GM18520 (cell line): Measurements from ENCODE around the gene GALC.

Experiments used
- ATAC-seq: cut with Tn5 transposase; IDR thresholded peaks from one replicate; pipeline ENCODE4 v1.9.1; 2021; ENCODE audit not compliant: unreplicated experiment

The GALC gene

GRCh38 chr14:88007608-88008007, 14.6 kb upstream of the GALC start:
- no peak for ATAC-seq

GRCh38 chr14:88005978-88006851, 13.2 kb upstream of the GALC start:
- peak; percentile 94 for ATAC-seq

DNA sequence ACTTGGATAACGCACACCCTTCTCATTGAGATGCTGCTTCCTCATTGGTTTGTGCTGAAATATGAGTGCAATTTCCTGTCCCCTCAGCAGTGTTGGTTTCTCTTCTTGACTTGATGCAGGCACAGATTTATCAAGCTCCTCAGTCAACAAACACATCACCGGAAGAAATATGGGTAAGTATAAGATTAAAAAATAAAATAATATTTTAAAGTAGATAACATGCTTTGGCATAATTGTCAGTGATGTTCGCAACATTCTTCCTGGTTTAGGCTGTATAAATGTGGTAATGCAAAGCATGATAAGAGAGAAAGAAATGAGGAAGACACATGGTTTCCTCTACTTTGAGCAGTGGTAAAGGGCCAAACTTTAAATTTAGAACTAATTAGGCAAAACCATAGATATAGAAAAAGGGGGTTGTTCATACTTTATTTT, 12.1 kb upstream of the GALC start, which contains the start of gene GPR65:
GPR65 (plus strand) TSS at position 86 of the 432 bp plus-strand sequence. CDS start 5,713 bp downstream, outside the sequence.
- ATAC-seq: peak; percentile 63

GRCh38 chr14:88004506-88005036, 11.6 kb upstream of the GALC start:
- ATAC-seq: no peak

DNA sequence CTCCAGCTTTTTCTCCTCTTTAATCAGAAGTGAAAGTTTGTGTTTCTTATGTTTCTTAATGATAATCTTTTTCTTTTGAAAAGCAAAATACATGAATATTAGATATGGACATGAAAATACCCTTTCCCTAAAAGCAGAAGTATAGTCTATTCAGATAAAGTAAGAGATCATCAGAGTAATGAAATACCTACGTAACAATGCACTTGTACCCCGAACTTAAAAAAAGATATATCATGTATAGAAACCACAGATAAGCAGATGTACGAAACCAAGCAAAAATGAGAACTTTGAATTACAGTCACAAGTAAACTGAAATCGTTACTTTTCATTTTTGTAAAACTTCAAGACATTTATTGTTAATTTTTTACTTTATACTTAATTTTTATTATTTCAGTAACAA, 10.4 kb upstream of the GALC start:
- ATAC-seq: no peak

GRCh38 chr14:88002421-88003075, 9.6 kb upstream of the GALC start:
- ATAC-seq: no peak

DNA sequence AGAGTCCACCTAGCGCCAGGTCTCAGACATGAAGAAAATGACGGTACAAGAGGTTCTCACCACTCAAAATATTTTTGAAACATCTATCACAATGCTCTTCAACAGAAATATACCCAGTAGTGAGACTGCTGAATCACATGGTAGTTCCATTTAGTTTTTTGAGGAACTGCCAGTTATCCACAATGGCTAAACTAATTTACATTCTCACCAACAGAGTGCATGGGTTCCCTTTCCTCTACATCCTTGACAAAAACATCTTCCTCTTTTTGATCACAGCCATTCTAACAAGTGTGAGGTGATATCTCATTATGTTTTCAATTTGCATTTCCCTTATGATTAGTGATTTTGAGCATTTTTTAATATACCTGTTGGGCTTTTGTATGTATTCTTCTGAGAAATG, 6.3 kb upstream of the GALC start:
- ATAC-seq: no peak

GRCh38 chr14:87998482-87998881, 5.5 kb upstream of the GALC start:
- no peak for ATAC-seq

DNA sequence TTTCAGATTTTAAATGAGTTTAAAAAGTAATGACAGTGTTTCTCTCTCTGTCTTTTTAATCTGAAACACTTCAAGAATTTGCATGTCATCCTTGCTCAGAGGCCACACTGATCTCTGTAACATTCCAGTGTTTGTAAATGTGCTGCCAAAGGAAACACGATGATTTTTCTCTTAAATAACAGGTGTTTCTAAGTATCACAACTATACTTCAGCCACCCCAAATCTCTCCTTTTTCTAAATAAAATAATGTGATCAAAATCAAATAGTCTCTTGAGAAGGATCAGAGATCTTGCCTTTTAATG, 3.3 kb upstream of the GALC start:
- ATAC-seq: no peak

- no peak for ATAC-seq
Measured at GRCh38 chr14:87995500-87996290, 2.7 kb upstream of the GALC start.

DNA sequence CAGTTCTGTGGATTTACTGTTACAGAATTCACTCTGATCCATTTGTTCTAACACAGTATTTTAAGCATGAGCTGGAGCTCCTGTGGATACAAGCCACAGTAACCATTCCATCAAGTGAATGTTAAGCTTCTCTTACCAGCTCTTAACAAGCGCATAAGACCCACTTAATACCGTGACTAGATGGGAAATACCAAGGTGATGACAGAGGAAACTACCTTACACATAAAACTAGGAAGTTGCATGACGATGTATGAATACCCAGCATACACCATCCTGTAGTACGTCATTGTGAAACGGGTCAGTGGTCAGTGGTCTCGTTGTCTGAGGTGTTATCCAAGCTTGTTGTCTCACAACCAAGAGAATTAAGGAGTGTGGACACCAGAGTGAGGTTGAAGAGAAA, 2.0 kb upstream of the GALC start:
- peak; percentile 41 for ATAC-seq

DNA sequence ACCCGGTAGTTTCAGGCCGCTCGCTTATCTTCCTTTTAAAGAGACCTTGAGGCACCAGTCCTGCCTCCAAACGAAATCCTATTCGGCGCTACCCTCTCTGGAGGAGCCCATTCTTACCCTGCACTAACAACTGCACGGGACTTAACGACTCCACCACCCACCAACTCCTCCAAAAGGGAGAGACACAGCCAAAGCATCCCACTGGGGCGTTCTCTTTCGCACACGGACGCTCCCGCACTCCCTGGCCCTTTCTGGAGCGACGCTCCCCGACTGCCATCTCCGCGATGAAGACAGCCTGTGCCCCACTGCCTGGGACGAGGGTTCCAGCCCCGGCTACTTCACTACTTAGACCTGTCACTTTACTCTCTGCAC, 650 bp downstream of the GALC start:
- no peak for ATAC-seq

DNA sequence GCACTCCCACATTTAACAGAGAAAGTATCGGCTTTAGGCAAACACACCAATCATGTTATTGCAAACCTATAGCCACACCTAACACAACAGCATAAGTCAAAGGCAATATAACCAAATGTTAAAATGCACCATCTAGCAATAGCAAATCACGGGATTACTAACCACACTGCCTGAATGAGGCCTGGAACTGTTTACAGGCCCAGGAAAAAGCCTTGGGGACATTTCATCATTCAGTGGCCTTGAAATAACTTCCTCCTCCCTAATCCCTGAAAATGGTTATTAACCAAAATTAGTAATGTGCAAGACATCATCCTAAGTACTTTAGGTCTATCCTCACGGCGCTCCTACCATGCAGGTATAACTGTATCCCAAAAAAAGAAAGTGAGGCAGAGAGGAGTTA, 2.3 kb downstream of the GALC start:
- ATAC-seq: no peak

DNA sequence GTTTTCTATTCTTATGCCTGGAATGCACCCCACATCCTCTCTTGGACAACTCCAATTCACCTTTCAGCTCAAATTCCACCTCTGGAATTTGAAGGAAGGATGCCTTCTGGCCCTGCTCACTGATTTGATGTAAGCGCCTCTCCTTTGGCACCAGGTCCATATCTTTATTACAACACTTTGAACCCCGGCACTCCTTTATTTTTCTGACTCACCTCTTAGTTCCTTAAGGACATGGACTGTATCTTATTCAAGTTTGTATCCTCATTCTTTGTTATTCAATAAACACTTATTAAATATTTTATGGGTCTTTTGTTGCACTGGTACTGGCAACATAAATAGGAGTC, 3.1 kb downstream of the GALC start:
- ATAC-seq: no peak

- no peak for ATAC-seq
Measured at GRCh38 chr14:87989221-87989955, 3.6 kb downstream of the GALC start.

DNA sequence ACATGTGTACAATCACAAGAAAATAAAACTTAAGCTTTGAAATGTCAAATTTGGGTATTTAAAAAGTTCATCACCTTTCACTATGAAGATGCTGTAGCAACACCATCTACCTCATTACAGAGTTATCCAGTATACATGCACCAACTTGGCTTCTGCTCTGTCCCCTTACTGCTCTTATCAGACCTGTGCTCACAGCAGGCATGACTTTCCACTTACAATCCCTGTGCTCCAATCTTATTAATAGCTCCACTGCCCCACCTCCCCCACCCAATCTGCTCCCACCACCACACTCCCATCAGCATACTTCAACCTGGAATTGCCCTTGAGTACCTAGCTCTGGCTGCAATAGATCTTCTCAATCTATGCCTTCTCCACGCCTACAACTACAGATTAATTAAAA, 13.3 kb downstream of the GALC start:
- ATAC-seq: no peak

- ATAC-seq: no peak
Measured at GRCh38 chr14:87975636-87976035, 17.3 kb downstream of the GALC start.

- peak; percentile 64 for ATAC-seq
Measured at GRCh38 chr14:87971010-87971409, 22.0 kb downstream of the GALC start.

DNA sequence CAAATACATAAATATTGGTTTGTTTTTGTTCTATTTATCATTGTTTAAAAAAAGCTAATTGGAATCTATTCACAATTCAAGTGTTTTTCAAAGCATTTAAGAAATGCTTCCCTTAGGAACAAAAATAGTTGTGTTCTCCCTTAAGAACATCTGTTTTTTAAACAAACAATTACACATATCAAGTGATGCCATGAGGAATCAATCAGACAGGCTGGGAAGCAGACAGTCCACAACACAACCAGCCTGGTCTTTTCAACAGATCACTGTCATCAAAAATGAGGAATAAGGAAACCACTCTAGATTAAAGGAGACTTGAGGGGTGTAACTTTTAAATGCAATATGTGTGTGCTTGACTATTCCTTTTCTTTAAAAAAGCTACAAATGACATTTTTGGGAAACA, 25.5 kb downstream of the GALC start:
- ATAC-seq: no peak

DNA sequence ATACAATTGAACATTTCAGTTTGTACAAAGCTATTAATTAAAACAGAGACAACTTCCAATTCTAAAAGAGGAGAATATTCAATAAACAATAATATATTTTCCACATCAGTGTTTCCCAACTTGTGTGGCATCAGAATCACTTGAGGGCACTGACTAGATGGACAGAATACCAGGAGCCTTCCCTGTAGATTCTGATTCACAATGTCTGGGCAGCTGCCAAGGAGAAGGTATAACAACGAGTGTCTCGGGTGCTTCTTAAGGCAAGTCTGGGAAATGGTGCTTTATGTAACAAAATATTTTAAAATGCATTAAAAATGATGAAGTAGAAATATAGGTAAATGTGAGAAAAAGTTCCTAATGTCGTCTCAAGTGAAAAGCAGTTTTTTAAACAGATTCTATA, 26.2 kb downstream of the GALC start:
- ATAC-seq: no peak

DNA sequence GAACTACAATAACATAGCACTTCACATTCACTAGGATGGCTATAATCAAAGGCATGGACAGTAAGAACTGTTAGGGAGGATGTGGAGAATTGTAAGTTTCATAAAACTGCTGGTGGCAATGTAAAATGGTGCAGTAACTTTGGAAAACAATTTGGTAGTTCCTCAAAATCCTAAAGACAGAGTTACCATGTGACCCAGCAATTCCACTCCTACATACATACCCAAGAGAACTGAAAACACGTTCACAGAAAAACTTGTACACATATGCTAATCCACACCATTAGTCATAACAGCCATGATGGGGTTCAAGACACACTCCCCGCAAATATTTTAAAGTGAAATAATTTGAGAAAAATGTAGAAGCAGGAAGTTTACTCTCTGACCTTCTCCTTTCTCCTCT, 31.7 kb downstream of the GALC start:
- ATAC-seq: no peak
